ENCODE measurements around the gene NSA2. TPM values are rescaled to one million over a fixed set of nuclear protein-coding genes. Genes with fewer than 3 reads are reported as not detected.
"Not testable (repeated sequence)": the region's sequence is repeated elsewhere in the genome, so short reads cannot be mapped to it uniquely, and the experiment has no call there.

NSA2 gene
- total RNA-seq, 2 experiments from 2014 or later, result 124 to 126 TPM

GRCh38 chr5:74772359-74772758 lies 5.3 kb downstream of the NSA2 start:
- DNase-seq, result no peak
- Mint-ChIP-seq H3K9me3 (no peaks in the 10 kb centered on the region), H3K27ac (no peak overlapping the region), H3K4me3 (no peak overlapping the region), H3K27me3 (no peaks in the 10 kb centered on the region), H3K4me1 (peaks cover 15% of the 10 kb centered on the region), H3K36me3 (peaks cover 19% of the 10 kb centered on the region)
- no peak for ATAC-seq (ENCODE audit: low read depth)
- POLR2A ChIA-PET, result no interaction called here

GRCh38 chr5:74778609-74779008 lies 11.6 kb downstream of the NSA2 start:
- peaks cover 2% of the 10 kb centered on the region for H3K4me1 Mint-ChIP-seq
- H3K36me3 Mint-ChIP-seq, result peaks cover 6% of the 10 kb centered on the region
- no peak overlapping the region for H3K27ac Mint-ChIP-seq
- ATAC-seq (ENCODE audit: low read depth) (no peak), DNase-seq (no peak)
- POLR2A ChIA-PET, result no interaction called here
- no peak overlapping the region for H3K4me3 Mint-ChIP-seq
- H3K9me3 Mint-ChIP-seq, result no peaks in the 10 kb centered on the region
- no peaks in the 10 kb centered on the region for H3K27me3 Mint-ChIP-seq

DNA sequence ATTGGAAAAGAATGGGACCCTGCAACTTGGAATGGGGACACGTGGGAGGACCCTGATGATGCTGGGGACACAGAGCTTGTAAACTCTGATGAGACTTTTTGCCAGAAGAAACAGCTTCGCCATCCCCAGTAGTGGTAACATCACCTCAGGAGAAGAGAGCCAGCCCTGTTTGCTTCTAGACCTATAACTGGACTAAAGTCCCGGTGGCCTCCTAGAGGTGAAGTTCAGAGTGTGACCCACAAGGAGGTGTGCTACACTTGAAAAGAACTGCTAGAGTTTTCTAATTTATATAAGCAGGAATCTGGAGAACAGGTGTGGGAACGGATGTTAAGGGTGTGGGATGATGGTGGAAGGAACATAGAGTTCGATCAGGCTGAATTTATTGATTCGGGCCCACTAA lies 19.8 kb downstream of the NSA2 start:
- Mint-ChIP-seq H3K27me3 (no peaks in the 10 kb centered on the region), H3K27ac (no peak overlapping the region), H3K4me3 (no peak overlapping the region), H3K9me3 (no peaks in the 10 kb centered on the region), H3K36me3 (peaks cover 1% of the 10 kb centered on the region), H3K4me1 (no peaks in the 10 kb centered on the region)
- POLR2A ChIA-PET, result no interaction called here
- ATAC-seq (ENCODE audit: low read depth) (no peak), DNase-seq (no peak)

DNA sequence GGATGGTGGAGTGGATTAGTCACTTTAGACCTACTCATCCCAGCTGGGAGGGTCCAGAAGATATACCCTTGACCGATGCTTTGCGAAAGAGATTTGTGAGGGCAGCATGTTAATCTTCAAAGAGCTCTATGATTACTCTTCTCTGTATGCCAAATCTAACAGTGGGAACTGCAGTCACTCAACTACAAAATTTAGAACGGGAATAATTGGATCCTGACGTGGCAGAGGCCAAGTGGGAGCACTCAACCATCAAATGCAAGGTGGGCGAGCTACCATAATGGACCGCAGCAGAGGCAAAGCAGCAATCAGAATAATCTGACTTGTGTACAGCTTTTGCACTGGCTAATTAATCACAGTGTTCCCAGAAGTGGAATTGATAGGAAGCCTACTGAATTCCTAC lies 20.4 kb downstream of the NSA2 start:
- no peaks in the 10 kb centered on the region for H3K4me1 Mint-ChIP-seq
- DNase-seq, result no peak
- no peak overlapping the region for H3K27ac Mint-ChIP-seq
- H3K4me3 Mint-ChIP-seq, result no peak overlapping the region
- POLR2A ChIA-PET, result no interaction called here
- ATAC-seq (ENCODE audit: low read depth), result no peak
- peaks cover 5% of the 10 kb centered on the region for H3K36me3 Mint-ChIP-seq
- H3K27me3 Mint-ChIP-seq, result no peaks in the 10 kb centered on the region
- no peaks in the 10 kb centered on the region for H3K9me3 Mint-ChIP-seq

DNA sequence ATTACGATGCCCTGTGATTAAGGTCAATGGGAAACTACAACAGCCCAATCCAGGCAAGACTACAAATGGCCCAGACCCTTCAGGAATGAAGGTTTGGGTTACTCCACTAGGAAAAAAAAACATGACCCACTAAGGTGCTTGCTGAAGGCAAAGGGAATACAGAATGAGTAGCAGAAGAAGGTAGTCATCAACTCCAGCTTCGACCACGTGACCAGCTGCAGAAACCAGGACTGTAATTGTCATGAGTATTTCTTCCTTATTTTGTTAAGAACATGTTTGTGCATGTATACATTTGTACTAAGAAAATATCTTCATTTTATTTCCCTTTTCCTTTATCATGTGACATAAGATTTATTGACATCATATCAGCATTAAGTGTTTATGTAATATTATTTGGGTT lies 24.6 kb downstream of the NSA2 start:
- H3K27me3 Mint-ChIP-seq; ATAC-seq (ENCODE audit: low read depth); H3K9me3 Mint-ChIP-seq; H3K27ac Mint-ChIP-seq; POLR2A ChIA-PET; H3K4me3 Mint-ChIP-seq; H3K4me1 Mint-ChIP-seq; DNase-seq: not testable (repeated sequence)
- peaks cover 12% of the 10 kb centered on the region for H3K36me3 Mint-ChIP-seq

DNA sequence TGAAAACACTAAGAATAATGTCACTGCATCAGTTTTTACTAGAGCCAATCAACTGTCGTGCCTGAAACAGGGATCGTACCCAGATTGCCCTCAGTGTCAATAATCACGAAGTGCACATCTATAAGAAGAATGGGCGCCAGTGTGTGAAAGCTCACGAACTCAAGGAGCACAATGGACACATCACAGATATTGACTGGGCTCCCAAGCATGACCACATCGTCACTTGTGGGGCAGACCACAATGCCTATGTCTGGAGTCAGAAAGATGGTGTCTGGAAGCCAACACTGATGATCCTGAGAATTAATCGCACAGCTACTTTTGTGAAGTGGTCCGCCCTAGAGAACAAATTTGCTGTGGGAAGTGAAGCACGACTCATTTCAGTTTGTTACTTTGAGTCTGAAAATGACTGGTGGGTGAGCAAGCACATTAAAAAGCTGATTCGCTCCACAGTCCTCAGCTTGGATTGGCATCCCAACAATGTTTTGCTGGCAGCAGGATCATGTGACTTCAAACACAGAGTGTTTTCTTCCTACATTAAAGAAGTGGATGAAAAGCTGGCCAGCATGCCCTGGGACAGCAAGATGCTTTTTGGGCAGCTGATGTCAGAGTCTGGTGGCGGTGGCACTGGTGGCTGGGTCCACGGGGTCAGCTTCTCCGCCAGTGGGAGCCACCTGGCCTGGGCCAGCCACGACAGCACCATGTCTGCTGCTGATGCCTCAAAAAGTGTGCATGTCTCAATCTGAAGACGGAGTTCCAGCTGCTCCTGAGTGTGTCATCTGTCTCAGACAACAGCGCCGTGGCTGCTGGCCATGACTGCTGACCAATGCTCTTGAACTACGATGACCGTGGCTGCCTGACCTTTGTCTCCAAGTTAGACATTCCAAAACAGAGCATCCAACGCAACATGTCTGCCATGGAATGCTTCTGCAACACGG lies 32.2 kb downstream of the NSA2 start:
- POLR2A ChIA-PET, result no interaction called here
- H3K36me3 Mint-ChIP-seq, result no peaks in the 10 kb centered on the region
- DNase-seq, result no peak

DNA sequence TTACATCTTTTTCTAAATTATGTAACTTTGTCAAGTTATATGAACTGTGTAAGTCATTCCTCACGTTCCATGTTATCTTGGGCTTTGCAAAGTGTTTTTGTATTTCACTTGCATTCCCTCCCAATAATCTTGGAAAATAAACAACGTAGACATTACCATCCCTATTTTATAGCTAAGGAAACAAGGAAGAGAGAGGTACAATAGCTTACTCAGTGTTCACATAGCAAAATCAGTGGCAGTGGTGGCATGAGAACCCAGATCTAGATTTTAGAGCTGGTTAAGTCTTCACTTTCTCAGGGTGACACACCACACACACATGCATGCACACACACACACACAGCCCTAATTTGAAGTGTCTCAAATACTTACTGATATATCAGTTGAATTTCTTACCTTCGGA lies 34.1 kb downstream of the NSA2 start:
- H3K4me1 Mint-ChIP-seq, result no peaks in the 10 kb centered on the region
- no peak for DNase-seq
- H3K27ac Mint-ChIP-seq, result no peak overlapping the region
- POLR2A ChIA-PET, result no interaction called here
- H3K9me3 Mint-ChIP-seq, result no peaks in the 10 kb centered on the region
- H3K4me3 Mint-ChIP-seq, result no peak overlapping the region
- no peaks in the 10 kb centered on the region for H3K27me3 Mint-ChIP-seq
- H3K36me3 Mint-ChIP-seq, result no peaks in the 10 kb centered on the region
- no peak for ATAC-seq (ENCODE audit: low read depth)

More for the DNA sequence above, 32.2 kb downstream of the NSA2 start:
- no peak for ATAC-seq (ENCODE audit: low read depth)
- H3K9me3 Mint-ChIP-seq, result no peaks in the 10 kb centered on the region
- H3K4me3 Mint-ChIP-seq, result no peak overlapping the region
- no peaks in the 10 kb centered on the region for H3K27me3 Mint-ChIP-seq
- H3K27ac Mint-ChIP-seq, result no peak overlapping the region
- no peaks in the 10 kb centered on the region for H3K4me1 Mint-ChIP-seq

DNA sequence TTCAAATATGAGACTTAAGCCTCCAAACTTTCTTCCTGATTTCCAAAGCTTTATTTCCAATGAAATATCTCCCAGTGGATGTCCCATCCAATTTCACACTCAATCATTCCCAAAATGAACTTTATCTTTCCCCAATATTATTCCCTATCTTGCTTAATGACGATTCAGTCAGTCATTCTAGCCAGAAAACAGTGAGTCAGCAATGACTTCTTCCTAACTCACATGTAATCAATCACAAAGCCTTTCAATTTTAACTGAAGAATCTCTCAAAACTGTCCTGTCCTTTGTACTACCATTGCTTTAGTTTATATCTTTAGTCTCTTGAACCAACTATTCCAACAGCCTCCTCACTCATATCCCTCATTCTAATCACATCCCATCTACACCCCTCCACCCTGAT lies 34.9 kb downstream of the NSA2 start:
- DNase-seq (no peak), ATAC-seq (ENCODE audit: low read depth) (no peak)
- H3K27ac Mint-ChIP-seq, result no peak overlapping the region

GRCh38 chr5:74810915-74811314 lies 43.9 kb downstream of the NSA2 start:
- Mint-ChIP-seq H3K27ac (no peak overlapping the region), H3K27me3 (no peaks in the 10 kb centered on the region), H3K36me3 (peaks cover 8% of the 10 kb centered on the region), H3K9me3 (no peaks in the 10 kb centered on the region), H3K4me1 (peaks cover 2% of the 10 kb centered on the region), H3K4me3 (no peak overlapping the region)
- DNase-seq (no peak), ATAC-seq (ENCODE audit: low read depth) (no peak)
- POLR2A ChIA-PET, result no interaction called here

More for the DNA sequence above, 34.9 kb downstream of the NSA2 start:
- peaks cover 2% of the 10 kb centered on the region for H3K36me3 Mint-ChIP-seq
- H3K4me3 Mint-ChIP-seq, result no peak overlapping the region
- H3K27me3 Mint-ChIP-seq, result no peaks in the 10 kb centered on the region
- POLR2A ChIA-PET, result no interaction called here
- no peaks in the 10 kb centered on the region for H3K9me3 Mint-ChIP-seq
- H3K4me1 Mint-ChIP-seq, result peaks cover 1% of the 10 kb centered on the region

GRCh38 chr5:74816875-74817274 lies 49.8 kb downstream of the NSA2 start:
- Mint-ChIP-seq H3K27me3 (no peaks in the 10 kb centered on the region), H3K27ac (no peak overlapping the region), H3K4me1 (peaks cover 7% of the 10 kb centered on the region), H3K9me3 (no peaks in the 10 kb centered on the region), H3K36me3 (peaks cover 10% of the 10 kb centered on the region), H3K4me3 (no peak overlapping the region)
- POLR2A ChIA-PET, result no interaction called here
- ATAC-seq (ENCODE audit: low read depth) (no peak), DNase-seq (no peak)

GRCh38 chr5:74822288-74822687 lies 55.2 kb downstream of the NSA2 start:
- Mint-ChIP-seq H3K27me3 (no peaks in the 10 kb centered on the region), H3K4me3 (no peak overlapping the region), H3K36me3 (peaks cover 10% of the 10 kb centered on the region), H3K9me3 (no peaks in the 10 kb centered on the region), H3K4me1 (peaks cover 2% of the 10 kb centered on the region), H3K27ac (no peak overlapping the region)
- POLR2A ChIA-PET, result no interaction called here
- DNase-seq (no peak), ATAC-seq (ENCODE audit: low read depth) (no peak)

GRCh38 chr5:74829413-74829812 lies 62.4 kb downstream of the NSA2 start:
- no peaks in the 10 kb centered on the region for H3K36me3 Mint-ChIP-seq
- no peaks in the 10 kb centered on the region for H3K27me3 Mint-ChIP-seq
- H3K9me3 Mint-ChIP-seq, result no peaks in the 10 kb centered on the region
- H3K4me1 Mint-ChIP-seq, result no peaks in the 10 kb centered on the region
- DNase-seq, result no peak
- no peak overlapping the region for H3K4me3 Mint-ChIP-seq
- POLR2A ChIA-PET, result no interaction called here
- ATAC-seq (ENCODE audit: low read depth), result no peak
- H3K27ac Mint-ChIP-seq, result no peak overlapping the region

All from activated naive CD8-positive, alpha-beta T cell treated with anti-CD3 and anti-CD28 coated beads, Interleukin-2, amount 10 ng/mL, durations not matched to agents 7 days and 5 days (primary cell).